ENCODE measurements around the gene DNAH12. TPM values are rescaled to one million over a fixed set of nuclear protein-coding genes. Genes with fewer than 3 reads are reported as not detected.

Gene DNAH12
- total and polyA plus RNA-seq, 2 experiments from 2014 or later: not detected

DNA sequence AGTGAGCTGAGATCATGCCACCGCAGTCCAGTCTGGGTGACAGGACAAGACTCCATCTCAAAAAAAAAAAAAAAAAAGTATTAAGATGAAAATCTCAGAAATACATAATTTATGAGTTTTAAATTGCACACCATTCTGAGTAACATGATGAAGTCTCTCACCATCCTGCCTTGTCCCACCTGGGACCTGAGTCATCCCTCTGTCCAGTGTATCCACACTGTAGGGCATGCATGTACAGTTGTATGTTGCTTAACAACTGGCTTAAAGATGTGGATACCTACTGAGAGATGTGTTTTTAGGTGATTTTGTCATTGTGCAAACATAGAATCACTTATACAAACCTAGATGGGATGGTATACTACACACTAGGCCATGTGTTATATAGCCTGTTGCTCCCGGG, 268.8 kb downstream of the DNAH12 start (continued):
- no peak for TF ChIP-seq ZNF462 (CRISPR knock-in tag; IDR thresholded peaks at IDR 0.05)
- no peak for TF ChIP-seq CREB1 (CRISPR knock-in tag; IDR thresholded peaks at IDR 0.05; ENCODE audit: low read depth)
- no peak for TF ChIP-seq CTCF (conservative IDR thresholded peaks at IDR 0.05; ENCODE audit: low read depth in 2 of 2)
- no peak for TF ChIP-seq POLR2AphosphoS5 (IDR thresholded peaks at IDR 0.05; ENCODE audit: low read depth)
- TF ChIP-seq ZNF331 (CRISPR knock-in tag; IDR thresholded peaks at IDR 0.05; ENCODE audit: low read depth): no peak

- Histone ChIP-seq H3K4me3 (no peak overlapping the region), H4K20me1 (replicated peaks; ENCODE audit: insufficient read depth) (peaks cover 6% of the 10 kb centered on the region; the same call in 1 of the 2 replicates), H3K4me1 (ENCODE audit: insufficient read depth) (no peaks in the 10 kb centered on the region), H3K9me2 (ENCODE audit: insufficient read depth) (no peaks in the 10 kb centered on the region), H3K27ac (ENCODE audit: low read depth) (no peak overlapping the region), H3K4me2 (no peak overlapping the region), H3K36me3 (ENCODE audit: insufficient read depth) (peaks cover 6% of the 10 kb centered on the region; the same call in 1 of the 2 replicates), H3F3A (replicated peaks; ENCODE audit: low read depth) (no peaks in the 10 kb centered on the region), H3K79me2 (replicated peaks; ENCODE audit: insufficient read depth) (no peaks in the 10 kb centered on the region), H3K27me3 (ENCODE audit: insufficient read depth) (no peaks in the 10 kb centered on the region), H2AFZ (no peak overlapping the region)
- Mint-ChIP-seq H3K4me1 (no peaks in the 10 kb centered on the region), H3K27ac (no peak overlapping the region), H3K4me3 (no peak overlapping the region), H3K27me3 (ENCODE audit: insufficient read depth, low read depth, poor library complexity) (peaks cover 2% of the 10 kb centered on the region), H3K36me3 (ENCODE audit: low read depth) (peaks cover 20% of the 10 kb centered on the region), H3K9me3 (peaks cover 13% of the 10 kb centered on the region)
- no peak for ATAC-seq
- no peak for DNase-seq (ENCODE audit: low spot score)
- TF ChIP-seq STAT1 (IDR thresholded peaks at IDR 0.05; ENCODE audit: unreplicated experiment) (no peak), JUNB (IDR thresholded peaks at IDR 0.05; ENCODE audit: unreplicated experiment) (no peak), ETS1 (IDR thresholded peaks at IDR 0.05) (no peak), REST (IDR thresholded peaks at IDR 0.05; ENCODE audit: unreplicated experiment) (no peak), NANOG (IDR thresholded peaks at IDR 0.05; ENCODE audit: borderline replicate concordance) (no peak), POLR2AphosphoS5 (IDR thresholded peaks at IDR 0.05; ENCODE audit: low read depth) (no peak), ZNF331 (CRISPR knock-in tag; IDR thresholded peaks at IDR 0.05; ENCODE audit: low read depth) (no peak), ZNF114 (CRISPR knock-in tag; IDR thresholded peaks at IDR 0.05) (no peak)
These were observed 269.3 kb downstream of the DNAH12 start for GRCh38 chr3:57274845-57275244.

Measured in GM23338 (cell line).